ENCODE measurements around the gene HSPA4L. TPM values are rescaled to one million over a fixed set of nuclear protein-coding genes. Genes with fewer than 3 reads are reported as not detected.
A peak's percentile ranks its signal among the peaks of the same experiment; 100 is the strongest.

Gene HSPA4L
- total and polyA plus RNA-seq, 5 experiments from 2014 or later, result 0.32 TPM; not detected in 4

- peaks cover 0 to 1% (median 0%) of the 10 kb centered on the region in 5 donors for H3K27me3 Mint-ChIP-seq
- H3K9me3 Mint-ChIP-seq, result peaks cover 30 to 86% (median 74%) of the 10 kb centered on the region in 9 donors
- H3K36me3 Mint-ChIP-seq, result peaks cover 45 to 69% (median 69%) of the 10 kb centered on the region in 3 donors
- H3K4me3 Mint-ChIP-seq, result no peak overlapping the region
- ATAC-seq (no peak), DNase-seq (peak in 1 of 10 donors; percentile 3)
- POLR2A ChIA-PET, result no interaction called here
- H3K27ac Mint-ChIP-seq, result no peak overlapping the region
- no peaks in the 10 kb centered on the region for H3K4me1 Mint-ChIP-seq
Observed at GRCh38 chr4:127849505-127850234, 67.5 kb downstream of the HSPA4L start.

- no peak overlapping the region for H3K27ac Mint-ChIP-seq
- peaks cover 0 to 6% (median 0%) of the 10 kb centered on the region in 4 donors for H3K4me1 Mint-ChIP-seq
- H3K27me3 Mint-ChIP-seq, result no peaks in the 10 kb centered on the region
- peaks cover 47 to 80% (median 63%) of the 10 kb centered on the region in 3 donors for H3K36me3 Mint-ChIP-seq
- POLR2A ChIA-PET, result no interaction called here
- no peak for DNase-seq
- no peak overlapping the region for H3K4me3 Mint-ChIP-seq
- no peak for ATAC-seq
- H3K9me3 Mint-ChIP-seq, result peaks cover 32 to 83% (median 61%) of the 10 kb centered on the region in 9 donors
Observed at GRCh38 chr4:127852661-127853060, 70.5 kb downstream of the HSPA4L start.

- Mint-ChIP-seq H3K4me1 (peaks cover 0 to 9% (median 0%) of the 10 kb centered on the region in 4 donors), H3K36me3 (peaks cover 28 to 83% (median 62%) of the 10 kb centered on the region in 3 donors), H3K27ac (no peak overlapping the region), H3K4me3 (no peak overlapping the region), H3K27me3 (no peaks in the 10 kb centered on the region), H3K9me3 (peaks cover 20 to 81% (median 54%) of the 10 kb centered on the region in 9 donors)
- DNase-seq (no peak), ATAC-seq (no peak)
- POLR2A ChIA-PET, result no interaction called here
Observed at GRCh38 chr4:127856196-127856812, 74.2 kb downstream of the HSPA4L start.

GRCh38 chr4:127856813-127857447, 74.8 kb downstream of the HSPA4L start:
- POLR2A ChIA-PET, result no interaction called here
- peaks cover 24 to 77% (median 56%) of the 10 kb centered on the region in 3 donors for H3K36me3 Mint-ChIP-seq
- H3K9me3 Mint-ChIP-seq, result peaks cover 15 to 77% (median 50%) of the 10 kb centered on the region in 9 donors
- H3K4me1 Mint-ChIP-seq, result peaks cover 0 to 9% (median 0%) of the 10 kb centered on the region in 4 donors
- H3K4me3 Mint-ChIP-seq, result no peak overlapping the region
- no peaks in the 10 kb centered on the region for H3K27me3 Mint-ChIP-seq
- no peak for ATAC-seq
- H3K27ac Mint-ChIP-seq, result no peak overlapping the region
- no peak for DNase-seq

- H3K4me3 Mint-ChIP-seq, result no peak overlapping the region
- H3K27me3 Mint-ChIP-seq, result no peaks in the 10 kb centered on the region
- H3K36me3 Mint-ChIP-seq, result peaks cover 18 to 76% (median 51%) of the 10 kb centered on the region in 3 donors
- DNase-seq, result no peak
- ATAC-seq, result no peak
- POLR2A ChIA-PET, result no interaction called here
- H3K4me1 Mint-ChIP-seq, result peaks cover 0 to 9% (median 0%) of the 10 kb centered on the region in 4 donors
- H3K9me3 Mint-ChIP-seq, result peaks cover 18 to 76% (median 47%) of the 10 kb centered on the region in 9 donors
- H3K27ac Mint-ChIP-seq, result no peak overlapping the region
Observed at GRCh38 chr4:127857641-127858040, 75.5 kb downstream of the HSPA4L start.

GRCh38 chr4:127868196-127868595, 86.1 kb downstream of the HSPA4L start:
- no peak for ATAC-seq
- Mint-ChIP-seq H3K36me3 (peaks cover 0 to 2% (median 0%) of the 10 kb centered on the region in 3 donors), H3K4me1 (peaks cover 0 to 4% (median 0%) of the 10 kb centered on the region in 4 donors), H3K27me3 (no peaks in the 10 kb centered on the region), H3K9me3 (peaks cover 0 to 5% (median 0%) of the 10 kb centered on the region in 9 donors), H3K27ac (no peak overlapping the region), H3K4me3 (no peak overlapping the region)
- no peak for DNase-seq
- POLR2A ChIA-PET, result no interaction called here

- no peaks in the 10 kb centered on the region for H3K27me3 Mint-ChIP-seq
- no peak overlapping the region for H3K4me3 Mint-ChIP-seq
- peaks cover 0 to 4% (median 0%) of the 10 kb centered on the region in 4 donors for H3K4me1 Mint-ChIP-seq
- peaks cover 0 to 3% (median 1%) of the 10 kb centered on the region in 3 donors for H3K36me3 Mint-ChIP-seq
- H3K9me3 Mint-ChIP-seq, result peaks cover 0 to 3% (median 0%) of the 10 kb centered on the region in 9 donors
- POLR2A ChIA-PET, result no interaction called here
- DNase-seq (no peak), ATAC-seq (no peak)
- H3K27ac Mint-ChIP-seq, result peak overlapping the region in 1 of 10 donors; percentile 1
Observed at GRCh38 chr4:127870281-127870680, 88.2 kb downstream of the HSPA4L start.

GRCh38 chr4:127870688-127871087, 88.6 kb downstream of the HSPA4L start:
- H3K4me3 Mint-ChIP-seq, result no peak overlapping the region
- no peaks in the 10 kb centered on the region for H3K27me3 Mint-ChIP-seq
- H3K36me3 Mint-ChIP-seq, result peaks cover 0 to 3% (median 3%) of the 10 kb centered on the region in 3 donors
- peak overlapping the region in 1 of 10 donors; percentile 39 for H3K27ac Mint-ChIP-seq
- DNase-seq, result no peak
- ATAC-seq, result no peak
- POLR2A ChIA-PET, result no interaction called here
- H3K9me3 Mint-ChIP-seq, result peaks cover 0 to 3% (median 0%) of the 10 kb centered on the region in 9 donors
- peaks cover 0 to 4% (median 0%) of the 10 kb centered on the region in 4 donors for H3K4me1 Mint-ChIP-seq

GRCh38 chr4:127875791-127876190, 93.7 kb downstream of the HSPA4L start:
- POLR2A ChIA-PET, result no interaction called here
- DNase-seq (no peak), ATAC-seq (no peak)
- H3K27ac Mint-ChIP-seq, result no peak overlapping the region
- no peak overlapping the region for H3K4me3 Mint-ChIP-seq
- H3K9me3 Mint-ChIP-seq, result peaks cover 0 to 2% (median 0%) of the 10 kb centered on the region in 9 donors
- H3K36me3 Mint-ChIP-seq, result peaks cover 0 to 5% (median 3%) of the 10 kb centered on the region in 3 donors
- H3K27me3 Mint-ChIP-seq, result peaks cover 0 to 2% (median 0%) of the 10 kb centered on the region in 5 donors
- peaks cover 4 to 20% (median 15%) of the 10 kb centered on the region in 4 donors for H3K4me1 Mint-ChIP-seq

- Mint-ChIP-seq H3K4me3 (peak within 1 kb of the TSS; percentile 87 to 100 (median 98)), H3K4me1 (peaks cover 6 to 31% (median 24%) of the 10 kb centered on the region in 4 donors), H3K27ac (peak within 1 kb of the TSS; percentile 92 to 99 (median 99)), H3K27me3 (peaks cover 0 to 2% (median 0%) of the 10 kb centered on the region in 5 donors), H3K36me3 (peaks cover 0 to 6% (median 0%) of the 10 kb centered on the region in 3 donors), H3K9me3 (peaks cover 0 to 2% (median 0%) of the 10 kb centered on the region in 9 donors)
- peak; percentile 91 to 95 for ATAC-seq
- DNase-seq, result peak; percentile 85 to 98 (median 94)
- POLR2A ChIA-PET, result interaction anchor here (0.6 to 2.8 kb wide), 4 partner anchors 9 to 180 kb away, joined by 3 to 19 read pairs (median 6); partner anchors contain the start of genes ABHD18, LARP1B and MFSD8
Observed at GRCh38 chr4:127880763-127881562, 98.8 kb downstream of the HSPA4L start, which contains the start of gene PLK4. Gene PLK4, plus strand, starts transcription at chr4:127880893. Its CDS starts 242 bp downstream, at chr4:127881135.

- H3K36me3 Mint-ChIP-seq, result peaks cover 0 to 10% (median 0%) of the 10 kb centered on the region in 3 donors
- H3K27me3 Mint-ChIP-seq, result peaks cover 0 to 2% (median 0%) of the 10 kb centered on the region in 5 donors
- ATAC-seq (no peak), DNase-seq (no peak)
- peak overlapping the region; percentile 87 to 100 (median 98) for H3K4me3 Mint-ChIP-seq
- H3K27ac Mint-ChIP-seq, result peak overlapping the region in 8 of 10 donors; percentile 48 to 99 (median 98)
- H3K9me3 Mint-ChIP-seq, result peaks cover 0 to 2% (median 0%) of the 10 kb centered on the region in 9 donors
- POLR2A ChIA-PET, result interaction anchor here (1.9 to 2.8 kb wide), 2 partner anchors 83 to 179 kb away, joined by 8 to 19 read pairs; partner anchors contain the start of genes ABHD18, LARP1B and MFSD8
- peaks cover 6 to 31% (median 24%) of the 10 kb centered on the region in 4 donors for H3K4me1 Mint-ChIP-seq
Observed at GRCh38 chr4:127881563-127881864, 99.4 kb downstream of the HSPA4L start.

- Mint-ChIP-seq H3K27ac (no peak overlapping the region), H3K9me3 (no peaks in the 10 kb centered on the region), H3K27me3 (no peaks in the 10 kb centered on the region), H3K36me3 (peaks cover 3 to 15% (median 4%) of the 10 kb centered on the region in 3 donors), H3K4me3 (no peak overlapping the region), H3K4me1 (no peaks in the 10 kb centered on the region)
- no peak for DNase-seq
- ATAC-seq, result no peak
- POLR2A ChIA-PET, result no interaction called here
Observed at GRCh38 chr4:127888559-127888958, 106.4 kb downstream of the HSPA4L start.
